ENCODE results near the gene GTF2IRD2. TPM values are rescaled to one million over a fixed set of nuclear protein-coding genes. Genes with fewer than 3 reads are reported as not detected.
"Not testable (repeated sequence)": the region's sequence is repeated elsewhere in the genome, so short reads cannot be mapped to it uniquely, and the experiment has no call there.

GTF2IRD2 gene
- 26.4 TPM for polyA plus RNA-seq
- long read RNA-seq, donor 1, partial matches to known transcripts, result 0 of 1 reads
- long read RNA-seq, donor 1, other reads (novel, unspliced or antisense), result 0 of 1 reads
- long read RNA-seq, donor 2, partial matches to known transcripts, result 0 of 1 reads
- long read RNA-seq, donor 2, other reads (novel, unspliced or antisense), result 0 of 1 reads
- long read RNA-seq, donor 3, transcript GTF2IRD2-205 (3 exons, 578 nt), result major isoform, 5 of 6 reads
- long read RNA-seq, donor 3, partial matches to known transcripts, result 0 of 6 reads
- long read RNA-seq, donor 3, other reads (novel, unspliced or antisense), result 0 of 6 reads
- long read RNA-seq, donor 4, result 0 reads
- long read RNA-seq, donor 5, result 0 reads
- long read RNA-seq, donor 6, partial matches to known transcripts, result 10 of 14 reads
- long read RNA-seq, donor 6, other reads (novel, unspliced or antisense), result 0 of 14 reads
- long read RNA-seq, donor 7, transcript GTF2IRD2-205 (3 exons, 578 nt), result major isoform, 5 of 5 reads
- long read RNA-seq, donor 7, partial matches to known transcripts, result 0 of 5 reads
- long read RNA-seq, donor 7, other reads (novel, unspliced or antisense), result 0 of 5 reads
- long read RNA-seq, donor 8, partial matches to known transcripts, result 0 of 4 reads
- long read RNA-seq, donor 8, other reads (novel, unspliced or antisense), result 0 of 4 reads
- long read RNA-seq, donor 9, partial matches to known transcripts, result 0 of 3 reads
- long read RNA-seq, donor 9, other reads (novel, unspliced or antisense), result 0 of 3 reads
- long read RNA-seq, donor 10, partial matches to known transcripts, result 15 of 24 reads
- long read RNA-seq, donor 10, other reads (novel, unspliced or antisense), result 6 of 24 reads
- long read RNA-seq, donor 11, transcript GTF2IRD2-205 (3 exons, 578 nt), result major isoform, 5 of 7 reads
- long read RNA-seq, donor 11, partial matches to known transcripts, result 0 of 7 reads
- long read RNA-seq, donor 11, other reads (novel, unspliced or antisense), result 0 of 7 reads

GRCh38 chr7:74850833-74851721, at the start of gene GTF2IRD2:
TSS of gene GTF2IRD2 (minus strand) at chr7:74851605. CDS start at chr7:74836378, 15,227 bp downstream.
- not testable (repeated sequence) for H3K27ac ChIP-seq (ENCODE audit: low read length); DNase-seq; H3K4me3 ChIP-seq (ENCODE audit: low read length); H3K27me3 ChIP-seq (ENCODE audit: control insufficient read depth, insufficient read depth, low read length); H3K36me3 ChIP-seq (ENCODE audit: control insufficient read depth, insufficient read depth, low read length); H3K9me3 ChIP-seq (ENCODE audit: control insufficient read depth, low read depth, low read length); H3K4me1 ChIP-seq (ENCODE audit: control insufficient read depth, insufficient read depth, low read length)
- no CpG with 5 or more reads among the region's 97 CpGs for WGBS (ENCODE audit: insufficient coverage, low lambda C conversion rate)

- peak; percentile 57 to 74 for DNase-seq
- no CpG with 5 or more reads among the region's 84 CpGs for WGBS (ENCODE audit: insufficient coverage, low lambda C conversion rate)
- H3K27ac ChIP-seq (ENCODE audit: low read length), result peak overlapping the region; percentile 73
- H3K27me3 ChIP-seq (ENCODE audit: control insufficient read depth, insufficient read depth, low read length); H3K9me3 ChIP-seq (ENCODE audit: control insufficient read depth, low read depth, low read length); H3K4me1 ChIP-seq (ENCODE audit: control insufficient read depth, insufficient read depth, low read length); H3K36me3 ChIP-seq (ENCODE audit: control insufficient read depth, insufficient read depth, low read length): not testable (repeated sequence)
- H3K4me3 ChIP-seq (ENCODE audit: low read length), result peak overlapping the region; percentile 60
Observed at GRCh38 chr7:74890158-74891123, 39.0 kb upstream of the GTF2IRD2 start.

DNA sequence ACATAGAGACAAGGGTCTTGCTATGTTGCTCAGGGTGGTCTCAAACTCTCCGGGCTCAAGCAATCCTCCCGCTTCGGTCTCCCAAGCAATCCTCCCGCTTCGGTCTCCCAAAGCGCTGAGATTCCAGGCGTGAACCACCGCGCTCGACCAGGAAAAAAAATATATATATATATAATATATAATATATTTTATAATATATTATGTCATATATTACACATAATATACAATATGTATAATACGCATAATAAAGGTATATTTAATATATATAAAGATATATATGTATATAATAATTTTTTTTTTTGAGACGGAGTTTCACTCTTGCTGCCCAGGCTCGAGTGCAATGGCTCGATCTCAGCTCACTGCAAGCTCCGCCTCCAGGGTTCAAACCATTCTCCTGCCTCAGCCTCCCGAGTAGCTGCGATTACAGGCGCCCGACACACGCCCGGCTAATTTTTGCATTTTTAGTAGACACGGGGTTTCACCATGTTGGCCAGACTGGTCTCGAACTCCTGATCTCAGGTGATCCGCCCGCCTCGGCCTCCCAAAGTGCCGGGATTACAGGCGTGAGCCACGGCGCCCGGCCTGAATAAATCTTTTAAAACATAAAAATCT, 38.2 kb upstream of the GTF2IRD2 start:
- WGBS (ENCODE audit: insufficient coverage, low lambda C conversion rate), result no CpG with 5 or more reads among the region's 31 CpGs

DNA sequence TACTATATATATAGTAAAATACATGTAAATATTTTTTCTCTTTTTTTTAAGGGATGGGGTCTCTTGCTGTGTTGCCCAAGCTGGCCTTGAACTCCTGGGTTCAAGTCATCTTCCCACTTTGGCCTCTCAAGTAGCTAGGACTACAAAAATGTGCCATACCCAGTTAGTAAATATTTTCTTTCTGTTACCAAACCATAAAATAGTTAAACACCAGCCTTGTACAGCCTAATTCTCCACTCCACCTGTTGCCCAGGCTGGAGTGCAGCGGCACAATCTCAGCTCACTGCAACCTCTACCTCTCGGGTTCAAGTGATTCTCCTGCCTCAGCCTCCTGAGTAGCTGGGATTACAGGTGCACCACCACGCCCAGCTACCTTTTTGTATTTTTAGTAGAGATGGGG, 33.9 kb upstream of the GTF2IRD2 start:
- not testable (repeated sequence) for H3K4me1 ChIP-seq (ENCODE audit: control insufficient read depth, insufficient read depth, low read length); H3K27ac ChIP-seq (ENCODE audit: low read length); DNase-seq; H3K27me3 ChIP-seq (ENCODE audit: control insufficient read depth, insufficient read depth, low read length); H3K9me3 ChIP-seq (ENCODE audit: control insufficient read depth, low read depth, low read length); H3K4me3 ChIP-seq (ENCODE audit: low read length); H3K36me3 ChIP-seq (ENCODE audit: control insufficient read depth, insufficient read depth, low read length)
- WGBS (ENCODE audit: insufficient coverage, low lambda C conversion rate), result no CpG with 5 or more reads among the region's 3 CpGs

More for the DNA sequence above, 38.2 kb upstream of the GTF2IRD2 start:
- H3K27me3 ChIP-seq (ENCODE audit: control insufficient read depth, insufficient read depth, low read length); H3K4me1 ChIP-seq (ENCODE audit: control insufficient read depth, insufficient read depth, low read length); DNase-seq; H3K9me3 ChIP-seq (ENCODE audit: control insufficient read depth, low read depth, low read length); H3K4me3 ChIP-seq (ENCODE audit: low read length); H3K27ac ChIP-seq (ENCODE audit: low read length); H3K36me3 ChIP-seq (ENCODE audit: control insufficient read depth, insufficient read depth, low read length): not testable (repeated sequence)

- H3K27ac ChIP-seq (ENCODE audit: low read length); H3K36me3 ChIP-seq (ENCODE audit: control insufficient read depth, insufficient read depth, low read length); H3K9me3 ChIP-seq (ENCODE audit: control insufficient read depth, low read depth, low read length); H3K4me3 ChIP-seq (ENCODE audit: low read length); H3K27me3 ChIP-seq (ENCODE audit: control insufficient read depth, insufficient read depth, low read length); DNase-seq; H3K4me1 ChIP-seq (ENCODE audit: control insufficient read depth, insufficient read depth, low read length): not testable (repeated sequence)
- no CpG with 5 or more reads among the region's 9 CpGs for WGBS (ENCODE audit: insufficient coverage, low lambda C conversion rate)
Observed at GRCh38 chr7:74882110-74882509, 30.7 kb upstream of the GTF2IRD2 start.

DNA sequence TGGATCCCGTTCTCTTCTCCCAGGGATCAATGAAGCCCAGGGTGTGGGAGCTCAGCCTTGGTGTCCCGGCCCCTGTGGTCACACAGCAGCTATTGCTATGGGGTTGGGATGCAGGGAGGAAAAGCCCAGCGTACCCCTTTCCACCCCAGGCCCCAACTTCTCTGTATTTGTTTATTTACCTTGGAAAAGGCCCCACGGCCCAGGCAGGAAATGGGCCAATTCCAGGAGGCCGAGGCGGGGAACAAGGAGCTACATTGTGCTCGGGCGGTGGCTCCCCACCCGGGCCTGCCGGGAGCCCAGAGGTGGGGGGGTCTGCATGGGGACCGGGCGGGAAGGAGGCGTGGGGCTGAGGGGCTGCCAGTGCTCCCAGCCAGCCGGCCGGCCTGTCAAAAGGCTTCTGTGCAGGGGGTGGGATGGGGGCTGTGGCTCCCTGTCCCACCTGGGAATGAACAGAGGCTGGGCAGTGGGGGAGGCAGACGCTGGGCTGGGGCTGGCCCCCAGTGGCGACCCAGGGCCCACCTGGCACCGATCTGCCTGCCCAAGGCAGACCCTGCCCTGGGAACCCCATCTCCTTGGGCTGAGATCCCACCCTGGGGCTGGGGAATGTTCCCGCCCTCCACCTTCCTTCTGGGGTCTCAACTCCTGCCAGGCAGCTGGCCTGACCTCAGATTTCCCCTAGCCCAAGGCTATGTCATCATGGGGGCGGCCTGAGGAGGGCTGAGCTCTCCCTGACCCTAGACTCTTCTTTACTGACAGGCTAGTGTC, 23.5 kb upstream of the GTF2IRD2 start:
- no CpG with 5 or more reads among the region's 20 CpGs for WGBS (ENCODE audit: insufficient coverage, low lambda C conversion rate)
- not testable (repeated sequence) for H3K4me3 ChIP-seq (ENCODE audit: low read length); H3K4me1 ChIP-seq (ENCODE audit: control insufficient read depth, insufficient read depth, low read length); H3K9me3 ChIP-seq (ENCODE audit: control insufficient read depth, low read depth, low read length); H3K27ac ChIP-seq (ENCODE audit: low read length); H3K27me3 ChIP-seq (ENCODE audit: control insufficient read depth, insufficient read depth, low read length); H3K36me3 ChIP-seq (ENCODE audit: control insufficient read depth, insufficient read depth, low read length)
- peak in 1 of 2 donors; percentile 33 for DNase-seq

- no CpG with 5 or more reads among the region's 10 CpGs for WGBS (ENCODE audit: insufficient coverage, low lambda C conversion rate)
- H3K27me3 ChIP-seq (ENCODE audit: control insufficient read depth, insufficient read depth, low read length); H3K36me3 ChIP-seq (ENCODE audit: control insufficient read depth, insufficient read depth, low read length); H3K4me3 ChIP-seq (ENCODE audit: low read length); H3K27ac ChIP-seq (ENCODE audit: low read length); DNase-seq; H3K9me3 ChIP-seq (ENCODE audit: control insufficient read depth, low read depth, low read length); H3K4me1 ChIP-seq (ENCODE audit: control insufficient read depth, insufficient read depth, low read length): not testable (repeated sequence)
Observed at GRCh38 chr7:74874104-74874747, 22.8 kb upstream of the GTF2IRD2 start.

DNA sequence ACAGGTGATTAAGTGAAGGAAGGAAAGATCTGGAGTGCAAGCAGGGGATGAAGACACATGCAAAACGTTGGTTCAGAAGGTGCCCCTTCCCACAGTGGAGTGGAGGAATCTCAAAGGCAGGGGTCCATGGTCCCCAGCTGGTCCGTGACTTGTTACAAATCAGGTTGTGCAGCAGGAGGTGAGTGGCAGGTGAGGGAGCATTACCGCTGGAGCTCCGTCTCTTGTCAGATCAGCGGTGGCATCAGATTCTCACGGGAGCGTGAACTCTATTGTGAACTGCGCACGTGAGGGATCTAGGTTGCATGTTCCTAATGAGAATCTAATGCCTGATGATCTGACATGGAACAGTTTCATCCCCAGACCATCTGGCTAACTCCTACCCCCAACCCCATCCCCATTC, 21.1 kb upstream of the GTF2IRD2 start:
- H3K27ac ChIP-seq (ENCODE audit: low read length); DNase-seq; H3K4me3 ChIP-seq (ENCODE audit: low read length); H3K9me3 ChIP-seq (ENCODE audit: control insufficient read depth, low read depth, low read length); H3K27me3 ChIP-seq (ENCODE audit: control insufficient read depth, insufficient read depth, low read length); H3K4me1 ChIP-seq (ENCODE audit: control insufficient read depth, insufficient read depth, low read length); H3K36me3 ChIP-seq (ENCODE audit: control insufficient read depth, insufficient read depth, low read length): not testable (repeated sequence)
- WGBS (ENCODE audit: insufficient coverage, low lambda C conversion rate), result no CpG with 5 or more reads among the region's 9 CpGs

All from large intestine (tissue), 12 donors.